IMR-90 (cell line): ENCODE data around the gene MX1.

Experiments used
- BHLHE40 ChIP-seq: fragments of 150-350 bp; IDR thresholded peaks from 2 replicates; pipeline ENCODE4 v1.6.1; 2016; ENCODE audit warnings: mild to moderate bottlenecking, low read depth, low read length
- CEBPB ChIP-seq: IDR thresholded peaks from 2 replicates; pipeline ENCODE4 v1.6.1; 2012; ENCODE audit warnings: low read depth, low read length, improper control_type of control experiment
- POLR2A ChIP-seq: IDR thresholded peaks from 2 replicates; pipeline ENCODE4 v1.6.1; 2012; ENCODE audit warnings: mild to moderate bottlenecking, low read depth, low read length
- RAD21 ChIP-seq: IDR thresholded peaks from 2 replicates; pipeline ENCODE4 v1.6.1; 2012; ENCODE audit warnings: low read length, improper control_type of control experiment
- RFX5 ChIP-seq: IDR thresholded peaks from 2 replicates; pipeline ENCODE4 v1.8.0; 2012; ENCODE audit warnings: low read depth, mild to moderate bottlenecking, low read length, moderate library complexity
- TF ChIP-seq, protein P1 (sequence below): conservative IDR thresholded peaks from 2 replicates; pipeline ENCODE4 v1.5.1; 2012; ENCODE audit warnings: mild to moderate bottlenecking, low read depth, low read length, improper control_type of control experiment

DNA sequence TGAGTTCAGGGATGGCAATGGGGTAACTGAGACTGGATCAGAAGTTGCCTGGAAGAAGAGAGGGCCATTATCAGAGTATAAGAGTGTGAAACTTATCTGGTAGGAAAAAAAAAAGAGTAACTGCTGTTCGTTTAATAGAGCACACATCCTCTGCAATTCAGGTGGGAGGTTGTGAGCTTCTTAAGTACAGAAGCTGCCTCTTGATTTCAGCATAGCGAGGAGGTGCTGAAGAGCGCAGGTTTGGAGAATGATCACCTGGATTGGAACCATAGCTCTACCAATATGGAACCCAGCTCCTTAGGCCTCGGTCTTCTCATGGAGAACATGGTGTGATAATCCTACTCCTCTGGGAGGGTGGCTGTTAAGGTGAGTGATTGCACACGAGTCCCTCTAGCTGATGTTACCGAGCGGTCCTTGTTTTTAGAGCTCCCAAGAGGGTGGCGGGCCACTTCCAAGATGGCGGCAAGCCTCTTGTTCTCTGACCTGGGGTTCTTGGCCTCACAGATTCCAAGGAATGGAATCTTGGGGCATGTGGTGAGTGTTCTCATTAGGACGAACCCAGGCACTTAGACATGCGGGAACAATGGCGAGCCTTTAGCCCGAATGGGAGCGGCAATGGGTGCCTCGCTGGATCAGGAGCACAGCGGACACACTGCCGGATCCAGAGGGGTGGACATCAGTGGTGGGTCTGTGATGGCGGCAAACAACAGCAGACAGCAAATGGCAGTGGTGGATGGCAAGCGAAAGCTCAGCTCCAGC lies 3.3 kb upstream of the MX1 start:
- TF ChIP-seq, protein P1, sequence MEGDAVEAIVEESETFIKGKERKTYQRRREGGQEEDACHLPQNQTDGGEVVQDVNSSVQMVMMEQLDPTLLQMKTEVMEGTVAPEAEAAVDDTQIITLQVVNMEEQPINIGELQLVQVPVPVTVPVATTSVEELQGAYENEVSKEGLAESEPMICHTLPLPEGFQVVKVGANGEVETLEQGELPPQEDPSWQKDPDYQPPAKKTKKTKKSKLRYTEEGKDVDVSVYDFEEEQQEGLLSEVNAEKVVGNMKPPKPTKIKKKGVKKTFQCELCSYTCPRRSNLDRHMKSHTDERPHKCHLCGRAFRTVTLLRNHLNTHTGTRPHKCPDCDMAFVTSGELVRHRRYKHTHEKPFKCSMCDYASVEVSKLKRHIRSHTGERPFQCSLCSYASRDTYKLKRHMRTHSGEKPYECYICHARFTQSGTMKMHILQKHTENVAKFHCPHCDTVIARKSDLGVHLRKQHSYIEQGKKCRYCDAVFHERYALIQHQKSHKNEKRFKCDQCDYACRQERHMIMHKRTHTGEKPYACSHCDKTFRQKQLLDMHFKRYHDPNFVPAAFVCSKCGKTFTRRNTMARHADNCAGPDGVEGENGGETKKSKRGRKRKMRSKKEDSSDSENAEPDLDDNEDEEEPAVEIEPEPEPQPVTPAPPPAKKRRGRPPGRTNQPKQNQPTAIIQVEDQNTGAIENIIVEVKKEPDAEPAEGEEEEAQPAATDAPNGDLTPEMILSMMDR: no peak
- no peak for TF ChIP-seq POLR2A
- TF ChIP-seq RAD21: no peak
- no peak for TF ChIP-seq BHLHE40
- no peak for TF ChIP-seq CEBPB
- no peak for TF ChIP-seq RFX5
